ENCODE results near the gene RGS4.

Gene RGS4

GRCh38 chr1:163069142-163069541 is at the start of gene RGS4:
Gene RGS4, plus strand, starts transcription at chr1:163069361. Its CDS starts 124 bp downstream, at chr1:163069485.
- no peak for DNase-seq (ENCODE audit: low spot score)

DNA sequence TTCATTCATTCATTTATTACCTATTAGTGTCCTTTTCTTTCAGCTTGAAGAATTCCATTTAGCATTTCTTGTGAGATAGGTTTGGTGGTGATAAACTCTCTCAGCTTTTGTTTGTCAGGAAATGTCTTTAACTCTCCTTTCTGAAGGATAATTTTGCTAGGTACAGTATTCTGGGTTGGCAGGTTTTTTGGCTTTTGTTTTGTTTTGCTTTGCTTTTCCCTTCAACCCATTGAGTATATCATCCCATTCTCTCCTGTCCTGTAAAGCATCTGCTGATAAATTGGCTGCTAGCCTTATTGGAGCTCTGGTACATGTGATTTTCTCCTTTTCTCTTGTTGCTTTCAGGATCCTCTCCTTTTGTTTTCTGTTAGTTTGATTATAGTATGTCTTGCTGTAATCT is 47.0 kb upstream of the RGS4 start:
- DNase-seq (ENCODE audit: low spot score), result no peak

GRCh38 chr1:163027610-163028009 is 41.6 kb upstream of the RGS4 start:
- DNase-seq (ENCODE audit: low spot score), result no peak

GRCh38 chr1:163029901-163030300 is 39.3 kb upstream of the RGS4 start:
- DNase-seq (ENCODE audit: low spot score), result no peak

DNA sequence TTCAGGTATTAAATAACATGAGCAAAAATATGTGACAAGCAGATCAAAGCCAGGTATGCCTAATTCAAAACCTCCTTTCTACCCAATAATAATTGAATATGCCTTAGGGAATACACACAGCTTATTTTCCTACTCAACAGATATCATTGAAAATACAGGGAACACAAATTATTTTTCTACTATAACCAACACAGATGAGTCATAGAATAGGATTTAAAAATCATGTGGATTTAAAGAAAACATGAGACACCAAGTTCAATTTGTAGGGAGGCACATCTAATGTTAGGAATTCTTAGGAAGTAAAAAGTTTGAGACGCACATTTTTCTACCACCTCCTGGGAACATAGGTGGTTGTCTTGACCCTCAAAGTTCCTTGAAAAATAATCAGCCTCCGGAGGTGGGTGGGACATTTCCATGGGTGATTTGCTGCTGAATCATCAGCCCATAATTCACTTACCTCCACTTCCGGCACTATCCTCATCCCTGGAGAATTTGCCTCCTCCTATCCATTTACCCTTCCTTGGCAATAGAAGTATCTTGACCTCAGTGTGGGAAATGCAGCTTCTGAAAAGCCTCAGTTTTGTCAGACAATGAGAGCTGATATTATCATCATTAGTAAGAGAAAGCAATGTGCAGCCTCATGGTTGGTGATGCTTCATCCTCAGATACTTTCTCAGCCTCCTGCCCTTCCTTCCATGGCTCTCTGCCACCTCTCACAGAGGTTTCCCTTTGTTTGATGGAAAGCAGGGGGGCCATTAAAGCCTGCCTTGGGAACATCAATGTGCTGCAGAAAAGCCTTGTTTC is 33.5 kb upstream of the RGS4 start:
- DNase-seq (ENCODE audit: low spot score), result peak; percentile 92

GRCh38 chr1:163036671-163037070 is 32.5 kb upstream of the RGS4 start:
- DNase-seq (ENCODE audit: low spot score), result no peak

DNA sequence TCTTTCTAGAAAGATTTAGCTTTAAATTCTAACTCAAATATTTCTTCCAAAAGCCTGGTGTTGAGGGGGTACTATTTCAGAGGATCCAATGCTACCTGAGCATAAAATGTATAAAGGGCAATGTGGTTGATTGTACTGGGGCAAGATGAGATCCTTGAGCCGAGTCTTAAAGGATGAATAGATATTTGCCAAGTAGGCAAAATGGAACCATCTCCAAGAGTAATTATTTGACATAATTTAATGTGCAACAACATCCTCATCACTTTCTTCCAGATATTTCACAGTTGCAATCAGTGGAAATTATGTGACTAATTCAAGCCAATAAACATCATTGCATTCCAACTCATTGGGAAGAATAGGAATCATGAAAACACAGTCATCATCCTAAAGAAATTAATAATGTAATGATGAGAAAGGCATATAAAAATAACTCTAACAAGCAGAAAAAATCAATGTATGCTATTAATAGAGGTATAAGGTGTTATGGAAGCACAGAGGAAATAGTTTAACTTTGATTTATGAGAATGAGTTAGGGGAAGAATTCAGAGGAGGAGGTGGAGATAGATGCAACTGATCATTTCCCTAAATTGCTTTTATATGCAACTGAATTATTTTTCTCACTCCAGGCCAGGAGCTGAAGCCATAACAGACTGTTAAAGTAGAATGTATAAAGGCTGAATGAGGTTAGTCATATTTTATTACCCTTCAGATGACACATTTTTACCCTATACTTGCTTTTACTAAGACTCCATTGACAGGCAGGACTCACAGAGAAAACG is 30.0 kb upstream of the RGS4 start:
- DNase-seq (ENCODE audit: low spot score), result peak; percentile 34

DNA sequence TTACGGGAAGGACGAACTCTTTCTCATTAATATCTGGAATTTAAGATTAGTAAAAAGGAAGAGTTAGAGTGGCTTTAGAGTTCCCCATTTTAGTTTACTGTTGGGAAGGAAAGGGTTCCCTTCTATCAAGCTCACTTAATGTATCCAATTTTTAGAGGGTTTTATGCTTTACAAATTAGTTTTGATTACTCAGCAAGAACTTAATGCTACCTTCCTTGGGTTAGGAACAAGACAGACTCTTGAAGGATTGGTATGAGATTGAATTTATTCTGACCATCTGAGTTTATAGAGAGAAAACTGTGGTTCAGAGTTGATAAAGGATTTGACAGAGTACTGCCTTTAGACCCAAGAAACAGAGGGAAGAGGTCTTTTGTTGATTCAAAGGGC is 29.5 kb upstream of the RGS4 start:
- DNase-seq (ENCODE audit: low spot score), result no peak

- no peak for DNase-seq (ENCODE audit: low spot score)
Observed at GRCh38 chr1:163046071-163046470, 23.1 kb upstream of the RGS4 start.

DNA sequence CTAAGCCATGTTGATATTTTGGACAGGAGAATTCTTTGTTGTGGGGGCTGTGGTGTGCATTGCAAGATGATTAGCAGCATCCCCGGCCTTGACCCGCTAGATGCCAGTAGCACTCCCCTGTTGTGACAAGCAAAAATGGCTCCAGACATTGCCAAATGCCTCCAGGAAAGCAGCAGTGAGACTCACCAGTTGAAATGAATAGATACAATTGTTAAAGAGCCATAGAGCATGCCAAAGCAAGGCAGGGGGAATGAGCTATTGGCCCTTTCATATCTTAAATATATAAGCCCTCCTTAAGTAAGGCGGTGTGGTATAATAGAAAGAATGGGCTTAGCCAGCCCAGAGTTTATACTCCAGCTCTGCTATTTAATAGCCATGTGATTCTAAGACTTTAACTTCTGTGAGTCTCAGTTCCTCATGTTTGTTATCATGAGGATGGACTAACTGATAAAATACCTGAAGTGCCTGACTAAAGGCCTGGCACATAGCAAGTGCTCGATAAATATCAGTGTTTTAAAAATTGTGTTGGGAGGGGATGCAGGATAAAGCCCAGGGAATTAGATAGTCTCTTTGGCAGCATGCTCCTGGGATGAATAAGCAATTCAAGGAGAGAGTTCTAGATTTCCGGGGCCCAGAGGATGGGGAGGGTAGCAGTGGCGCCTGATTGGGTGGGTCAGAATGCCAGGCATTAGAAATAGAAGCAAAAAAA is 21.1 kb upstream of the RGS4 start:
- peak; percentile 94 for DNase-seq (ENCODE audit: low spot score)

- DNase-seq (ENCODE audit: low spot score), result peak; percentile 50
Observed at GRCh38 chr1:163048869-163049268, 20.3 kb upstream of the RGS4 start.

DNA sequence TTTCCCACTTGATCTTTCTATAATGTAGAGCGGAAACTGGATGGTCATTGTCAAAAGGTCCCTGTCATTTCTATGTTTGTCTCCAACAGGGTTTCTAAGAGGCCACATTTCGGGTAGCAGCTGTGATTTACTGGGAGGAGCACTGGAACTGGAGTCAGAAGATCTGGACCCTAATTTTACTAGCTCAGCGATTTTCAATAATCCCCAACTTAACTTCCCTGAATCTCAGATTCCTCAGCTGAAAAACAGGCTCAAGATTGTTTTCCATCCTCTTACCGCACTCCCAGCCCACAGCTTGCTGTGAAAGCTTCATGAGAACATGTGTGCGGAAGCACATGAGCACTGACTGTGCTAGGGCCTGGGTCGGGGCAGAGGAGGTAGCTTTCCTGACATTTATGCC is 19.9 kb upstream of the RGS4 start:
- no peak for DNase-seq (ENCODE audit: low spot score)

DNA sequence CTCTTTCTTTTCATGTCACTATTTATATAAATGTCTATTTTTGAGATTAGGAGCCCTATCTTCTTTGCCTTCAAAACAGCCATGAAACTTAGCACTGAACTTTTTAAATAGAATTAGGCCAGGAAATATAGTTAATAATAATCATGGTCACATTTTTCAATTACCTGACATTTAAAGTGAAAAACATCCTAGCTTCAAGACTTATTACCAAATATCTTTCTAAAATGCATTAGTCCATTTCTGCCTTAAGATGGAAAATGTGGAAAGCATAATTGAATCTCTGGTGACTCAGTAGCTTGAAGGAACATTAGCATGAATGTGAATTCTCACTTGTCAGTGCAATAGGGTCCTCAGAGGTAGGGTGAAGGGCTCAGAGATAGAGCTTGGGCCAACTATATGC is 18.7 kb upstream of the RGS4 start:
- DNase-seq (ENCODE audit: low spot score), result no peak

GRCh38 chr1:163054181-163054591 is 15.0 kb upstream of the RGS4 start:
- DNase-seq (ENCODE audit: low spot score), result no peak

DNA sequence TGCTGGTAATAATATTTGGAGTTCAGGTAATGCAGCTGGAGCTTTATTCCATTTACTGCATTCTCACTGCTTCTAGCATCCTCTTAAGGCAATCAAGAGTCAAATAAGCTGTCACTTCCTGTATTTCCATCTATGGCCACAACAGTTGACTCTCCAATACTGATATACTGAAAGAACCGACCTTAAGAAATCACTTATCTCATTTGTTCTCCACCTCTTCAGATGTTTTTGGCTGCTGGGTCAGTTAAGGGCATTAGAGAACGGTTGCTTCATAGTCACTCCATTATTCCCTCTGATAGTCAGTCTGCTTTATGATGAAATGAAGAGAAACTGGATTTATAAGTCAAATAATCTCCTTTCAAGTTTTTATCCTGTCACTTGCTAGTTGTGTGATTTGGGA is 14.2 kb upstream of the RGS4 start:
- DNase-seq (ENCODE audit: low spot score), result no peak

DNA sequence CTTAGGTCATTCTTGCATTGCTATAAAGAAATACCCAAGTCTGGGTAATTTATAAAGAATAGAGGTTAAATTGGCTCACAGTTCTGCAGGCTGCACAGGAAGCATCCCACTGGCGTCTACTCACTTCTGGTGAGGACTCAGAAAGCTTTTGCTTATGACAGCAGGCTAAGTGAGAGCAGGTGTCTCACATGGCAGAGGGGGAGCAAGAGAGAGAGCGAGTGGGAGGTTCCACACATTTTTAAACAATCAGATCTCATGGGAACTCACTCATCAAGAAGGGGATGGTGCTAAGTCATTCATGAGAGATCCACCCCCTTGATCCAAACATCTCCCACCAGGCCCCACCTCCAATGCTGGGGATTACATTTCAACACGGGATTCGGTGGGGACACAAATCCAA is 13.6 kb upstream of the RGS4 start:
- DNase-seq (ENCODE audit: low spot score), result no peak

GRCh38 chr1:163056831-163057230 is 12.3 kb upstream of the RGS4 start:
- peak; percentile 56 for DNase-seq (ENCODE audit: low spot score)

- peak; percentile 44 for DNase-seq (ENCODE audit: low spot score)
Observed at GRCh38 chr1:163060343-163061007, 8.7 kb upstream of the RGS4 start.

- DNase-seq (ENCODE audit: low spot score), result no peak
Observed at GRCh38 chr1:163063143-163063542, 6.0 kb upstream of the RGS4 start.

DNA sequence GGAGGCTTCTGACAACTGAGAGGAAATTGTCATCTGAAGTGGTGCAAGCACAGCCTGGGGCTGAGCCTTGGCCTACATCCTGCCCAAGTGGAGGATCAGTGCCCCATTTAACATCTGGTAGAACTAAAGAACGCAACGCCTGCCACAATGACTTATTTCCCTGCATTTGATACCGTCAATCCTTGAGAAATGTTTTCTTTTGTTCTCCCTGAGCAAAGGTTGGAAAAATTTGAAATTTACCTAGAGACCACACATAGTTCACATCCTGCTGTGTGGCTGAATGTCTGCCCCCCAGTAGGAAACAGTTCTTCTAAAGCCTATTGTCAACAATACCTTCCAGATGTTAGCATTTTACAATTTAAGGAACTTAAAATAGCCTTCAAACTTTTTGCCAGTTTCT is 5.6 kb upstream of the RGS4 start:
- DNase-seq (ENCODE audit: low spot score), result no peak

- no peak for DNase-seq (ENCODE audit: low spot score)
Observed at GRCh38 chr1:163066168-163066567, 3.0 kb upstream of the RGS4 start.

DNA sequence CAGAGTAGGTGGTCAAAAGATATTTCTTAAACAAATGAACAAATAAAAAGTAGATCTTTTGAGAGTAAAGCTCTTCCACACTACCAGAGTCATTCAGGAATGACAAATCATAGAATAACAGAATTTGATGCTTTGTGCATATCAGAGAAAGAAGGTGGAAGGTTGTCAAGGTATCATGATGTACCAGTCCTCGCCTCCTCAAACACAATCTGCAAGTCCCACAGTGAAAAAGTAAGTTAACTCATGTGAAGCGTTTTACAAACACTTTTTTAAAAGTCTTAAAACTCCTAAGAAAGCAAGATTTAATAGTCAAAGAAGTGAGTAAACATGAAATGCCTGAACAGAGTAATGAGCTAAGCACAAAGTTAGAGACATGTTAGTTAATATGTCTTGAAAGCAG is 2.5 kb upstream of the RGS4 start:
- no peak for DNase-seq (ENCODE audit: low spot score)

Data from COLO829 (cell line).